Activated CD4-positive, CD25-positive, alpha-beta regulatory T cell treated with anti-CD3 and anti-CD28 coated beads, Interleukin-2, amount 50 U/mL, for 24 hours (primary cell): ENCODE results near the gene PDGFC.

ENCODE experiments used
- ATAC-seq, 2 donors: fragments of 150-1000 bp; cut with Tn5 transposase; one replicate each; pipeline ENCODE4 v1.10.0; 2021; ENCODE audit warnings: mild to moderate bottlenecking in 1 of 2, moderate library complexity in 1 of 2

The PDGFC gene

DNA sequence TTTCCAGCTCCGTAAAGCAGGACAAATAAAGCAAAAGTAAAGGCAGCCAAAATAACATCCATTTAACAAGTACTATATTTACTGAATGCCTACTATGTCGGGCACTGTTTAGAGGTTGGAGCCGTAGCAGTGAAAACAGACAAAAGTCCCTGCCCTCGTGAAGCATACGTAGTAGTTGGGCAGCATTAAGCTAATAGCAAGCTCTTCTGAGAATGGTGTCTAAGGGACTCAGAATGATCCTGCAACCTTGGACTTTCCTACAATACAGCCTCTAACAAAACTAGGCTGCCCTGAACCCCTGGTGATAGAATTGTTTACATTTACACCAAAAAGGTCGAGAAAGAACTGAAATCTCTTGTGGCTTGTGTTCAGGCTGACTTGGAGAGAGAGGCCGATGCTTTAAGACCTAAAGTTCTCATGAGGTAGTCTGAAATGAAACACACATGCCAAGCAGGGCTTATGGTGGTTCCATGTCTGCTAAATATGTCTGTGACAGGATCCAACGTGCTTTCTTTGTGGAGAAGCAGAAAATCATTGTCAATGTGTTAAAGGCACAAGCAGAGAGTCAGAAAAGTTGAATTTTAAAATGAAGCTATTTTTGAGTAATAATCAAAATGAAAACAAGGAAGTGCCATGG lies 898 bp upstream of the PDGFC start:
- no peak for ATAC-seq

DNA sequence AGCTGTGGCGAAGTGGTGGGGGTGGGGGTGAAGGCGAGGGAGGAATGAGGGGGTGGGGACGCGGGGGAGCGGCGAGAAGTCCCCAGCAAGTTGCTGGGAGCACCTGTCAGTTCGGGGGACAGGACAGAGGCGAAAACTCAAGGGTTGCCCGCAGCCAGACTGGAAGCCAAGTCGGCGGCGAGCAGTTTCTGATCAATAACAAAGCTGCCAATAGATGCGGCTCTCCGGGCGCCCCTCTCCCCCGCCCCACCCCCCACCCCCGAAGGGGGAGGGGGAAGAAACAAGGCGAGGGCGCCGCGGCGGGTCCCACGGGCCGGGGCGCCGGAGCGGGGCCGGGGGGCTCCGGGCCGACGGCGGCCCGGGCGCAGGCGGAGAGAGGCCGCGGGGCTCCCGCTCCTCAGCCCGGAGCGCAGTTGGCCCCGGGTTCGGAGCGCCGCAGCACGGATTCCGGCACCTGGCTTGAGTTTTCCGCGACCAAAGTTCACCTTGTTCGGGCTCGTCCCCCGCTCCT lies 379 bp downstream of the PDGFC start:
- ATAC-seq: no peak

DNA sequence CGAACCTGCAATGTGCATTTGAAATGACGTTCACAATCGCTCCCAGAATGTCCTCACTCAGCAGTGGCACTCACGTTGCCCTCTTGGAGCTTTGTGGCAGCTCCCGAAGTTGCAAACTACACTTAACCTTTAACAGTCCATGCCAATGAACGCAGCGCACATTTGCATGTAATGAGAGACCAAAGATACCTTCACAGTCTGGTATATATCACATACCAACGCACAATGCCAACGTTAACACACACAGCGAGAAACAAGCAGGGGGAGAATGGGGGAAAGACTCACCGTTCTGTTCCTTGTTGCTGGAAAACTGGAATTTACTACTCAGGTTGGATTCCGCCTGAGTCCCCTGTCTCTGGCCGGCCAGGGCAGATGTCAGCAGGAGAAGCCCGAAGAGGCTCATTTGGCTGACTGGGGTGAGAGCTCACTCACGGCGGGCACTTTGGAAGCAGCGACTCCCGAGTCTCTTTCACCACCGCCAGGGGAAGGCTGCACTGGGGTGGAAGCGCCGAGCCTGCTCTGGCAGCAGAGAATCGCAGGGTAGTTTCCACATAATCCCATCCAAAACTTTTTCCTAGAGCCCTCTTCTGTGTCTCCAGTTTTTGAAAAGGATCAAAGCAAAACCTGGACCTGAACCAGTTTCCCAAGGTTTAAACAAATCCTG lies 966 bp downstream of the PDGFC start:
- ATAC-seq: peak in 1 of 2 donors; percentile 17

DNA sequence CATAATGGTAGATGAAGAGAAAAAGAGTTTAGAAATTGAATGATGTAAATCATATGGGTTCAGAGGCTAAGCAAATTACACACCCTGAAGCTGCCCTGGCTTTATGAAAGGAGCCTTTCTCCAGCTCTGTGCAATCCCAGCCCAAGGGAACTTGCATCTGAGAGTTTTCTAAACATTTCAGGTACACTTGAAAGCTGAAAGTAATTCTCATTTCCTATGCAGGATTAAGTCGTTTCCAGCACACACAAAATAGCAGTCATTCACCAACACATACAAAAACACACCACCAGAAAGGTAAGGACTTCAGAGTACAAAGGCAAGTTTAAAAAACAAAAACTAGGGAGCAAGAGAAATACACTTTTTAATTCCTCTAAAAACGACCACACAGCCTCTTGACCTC lies 1.7 kb downstream of the PDGFC start:
- no peak for ATAC-seq

DNA sequence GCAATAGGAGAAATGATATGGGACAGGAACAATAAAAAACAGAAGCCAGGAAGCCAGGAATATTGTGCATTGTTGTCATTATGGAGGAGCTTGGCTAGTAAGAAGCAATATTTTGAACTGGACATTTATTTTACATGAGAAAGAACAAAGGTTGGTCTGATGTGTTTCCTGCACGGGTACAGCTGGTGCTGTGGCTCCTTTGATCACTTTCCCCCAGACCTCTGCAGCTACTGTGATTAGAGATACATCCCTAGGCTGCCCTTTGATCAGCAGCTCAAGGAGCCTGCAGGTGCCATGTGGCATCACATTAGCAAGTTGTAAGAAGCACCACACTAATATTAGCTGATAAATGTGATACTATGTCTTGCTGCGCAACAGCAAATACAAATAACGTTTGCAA lies 2.5 kb downstream of the PDGFC start:
- no peak for ATAC-seq

DNA sequence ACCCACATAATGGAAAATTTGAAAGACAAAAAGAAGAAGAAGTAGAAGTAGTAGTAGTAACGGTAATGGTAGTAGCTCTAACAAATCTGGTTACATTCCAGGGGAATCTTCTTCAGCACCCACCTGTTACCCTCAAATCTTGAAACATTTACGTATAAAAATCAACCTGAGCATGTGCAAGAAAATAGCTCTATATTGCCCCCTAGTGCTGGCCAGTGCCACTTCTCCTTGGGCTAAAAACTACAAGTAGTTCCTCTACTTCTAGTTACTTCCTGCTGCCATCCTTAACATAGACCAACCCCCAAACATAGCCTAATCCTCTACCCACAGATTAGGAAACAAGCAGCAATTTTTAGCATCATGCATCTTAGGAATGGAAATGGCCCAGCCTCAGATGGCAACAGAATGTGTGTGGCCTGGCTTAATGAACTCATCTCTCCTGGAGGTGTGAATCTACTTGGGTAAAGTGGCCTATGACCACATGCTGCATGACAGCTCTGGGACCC lies 3.1 kb downstream of the PDGFC start:
- no peak for ATAC-seq

DNA sequence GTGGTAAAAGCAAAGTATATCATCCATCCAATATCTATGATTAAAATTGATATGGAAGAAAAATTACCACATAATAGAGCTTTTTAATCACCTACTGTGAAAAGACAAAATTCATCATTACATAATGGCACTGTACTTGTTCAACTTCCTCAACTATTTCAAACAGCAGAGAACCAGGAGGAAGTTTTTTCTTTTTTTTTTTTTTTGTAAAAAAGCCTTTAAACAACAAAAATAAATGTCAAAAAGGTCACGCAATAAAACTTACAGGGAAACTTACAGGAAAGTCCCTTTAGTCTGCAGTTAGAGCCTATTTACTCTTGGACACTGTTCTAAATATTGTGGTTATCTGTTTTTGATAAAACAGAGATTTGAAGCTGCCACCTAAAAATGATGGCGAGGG lies 4.8 kb downstream of the PDGFC start:
- ATAC-seq: no peak

DNA sequence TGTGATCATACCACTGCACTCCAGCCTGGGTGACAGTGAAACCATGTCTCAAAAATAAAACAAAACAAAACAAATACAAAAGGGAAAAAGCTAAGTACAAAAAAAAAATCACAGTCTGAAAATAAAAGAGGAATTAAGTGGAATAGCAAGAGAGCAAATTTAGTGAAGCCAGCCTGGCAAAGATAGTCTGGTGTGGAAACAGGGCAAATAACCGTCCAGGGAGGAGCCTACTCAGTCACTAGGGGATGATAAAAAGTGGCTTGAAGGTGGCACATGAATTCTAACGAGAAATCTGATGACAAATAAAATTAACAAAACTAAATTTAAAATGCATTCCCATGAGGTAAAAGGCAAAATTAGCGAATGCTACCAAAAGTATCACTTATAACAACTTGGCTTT lies 8.2 kb downstream of the PDGFC start:
- no peak for ATAC-seq

DNA sequence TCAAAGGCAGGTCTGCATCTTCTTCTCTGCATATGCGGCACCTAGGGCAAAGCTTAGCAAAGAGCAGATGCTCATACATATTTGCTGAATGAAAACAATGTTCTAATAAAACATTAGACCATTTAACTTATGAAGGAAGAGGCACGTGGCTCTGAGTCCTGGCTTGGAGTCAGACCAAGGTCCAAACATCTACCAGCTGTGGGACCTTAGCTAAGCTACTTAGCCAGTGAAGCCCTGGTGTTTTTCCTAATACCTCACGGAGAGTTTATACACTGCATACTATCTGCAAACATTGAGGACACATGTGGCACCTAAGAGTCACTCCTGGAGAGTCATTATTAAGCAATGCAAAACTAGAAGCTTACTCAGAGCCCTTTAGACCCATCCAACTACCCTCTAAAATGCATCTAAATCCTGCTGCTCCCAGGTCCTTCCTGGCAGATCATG lies 9.0 kb downstream of the PDGFC start:
- no peak for ATAC-seq

DNA sequence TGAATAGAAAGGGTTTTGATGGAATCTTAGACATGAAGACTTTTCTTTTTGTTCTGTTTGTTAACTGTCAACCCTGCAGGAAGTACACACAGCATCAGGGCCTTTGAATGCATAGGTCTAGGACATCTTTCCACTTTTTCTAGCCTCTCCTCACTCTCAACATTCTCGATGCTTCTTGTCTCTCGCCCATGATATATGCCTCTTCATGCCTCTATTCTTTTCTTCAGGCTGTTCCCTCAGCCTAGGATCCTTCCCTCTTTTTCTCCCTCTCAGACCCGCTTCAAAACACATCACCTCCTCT lies 9.6 kb downstream of the PDGFC start:
- ATAC-seq: no peak

DNA sequence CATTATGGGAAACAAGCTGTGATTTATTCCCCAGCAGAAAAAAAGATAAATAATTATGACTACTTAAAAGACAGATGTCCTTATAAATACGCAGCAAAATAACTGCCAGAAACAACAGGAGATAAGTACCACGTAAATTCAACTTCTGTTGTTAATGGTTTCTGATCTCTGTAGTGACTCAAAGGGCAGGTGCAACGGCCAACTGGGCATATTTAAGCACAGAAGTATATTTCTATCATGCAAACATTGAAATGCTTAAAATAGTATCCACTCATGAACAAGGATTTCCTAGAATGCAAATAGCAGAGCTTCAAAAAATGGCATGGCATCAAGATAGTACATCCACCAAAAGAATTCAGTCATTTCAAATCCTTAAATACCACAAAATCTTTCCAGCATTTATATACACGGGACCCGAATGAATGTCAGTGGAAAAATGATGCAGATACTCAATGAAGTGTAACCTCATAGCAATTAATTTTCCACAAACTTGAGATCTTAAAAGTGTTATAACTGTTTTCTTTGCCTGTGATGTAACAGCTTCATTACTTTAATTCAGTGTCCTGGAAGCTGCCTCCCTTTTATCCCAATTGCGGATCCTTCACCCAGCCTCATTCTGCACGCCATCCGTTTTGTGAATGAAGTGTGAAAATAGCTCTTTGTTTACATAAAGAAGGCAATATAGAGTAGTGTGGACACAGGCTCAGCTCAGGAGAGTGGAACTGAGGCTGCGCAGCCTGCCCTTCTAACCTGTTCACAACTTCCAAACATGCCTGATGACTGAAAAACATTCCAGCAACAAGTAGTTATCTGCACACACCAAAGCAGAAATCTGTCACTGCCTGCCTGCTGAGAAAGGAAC lies 10.2 kb downstream of the PDGFC start:
- ATAC-seq: no peak

DNA sequence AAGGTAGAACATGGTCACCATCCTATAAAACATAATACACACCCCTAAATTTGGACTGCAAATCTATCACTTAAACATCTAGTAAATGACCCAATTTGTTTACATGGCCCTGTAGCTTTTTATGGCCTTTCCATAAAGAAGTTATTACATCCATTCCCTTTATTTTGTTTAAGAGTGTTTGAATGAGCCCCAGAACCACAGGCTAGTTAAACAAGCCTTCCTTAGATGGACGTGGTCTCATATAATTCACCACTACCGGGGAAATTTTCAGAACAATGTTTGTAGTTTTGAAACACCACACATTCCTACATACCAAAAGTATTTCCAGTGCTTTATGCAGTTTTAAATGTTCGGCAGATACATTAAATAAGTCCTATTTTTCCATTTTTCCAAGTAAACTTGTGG lies 12.3 kb downstream of the PDGFC start:
- ATAC-seq: no peak

DNA sequence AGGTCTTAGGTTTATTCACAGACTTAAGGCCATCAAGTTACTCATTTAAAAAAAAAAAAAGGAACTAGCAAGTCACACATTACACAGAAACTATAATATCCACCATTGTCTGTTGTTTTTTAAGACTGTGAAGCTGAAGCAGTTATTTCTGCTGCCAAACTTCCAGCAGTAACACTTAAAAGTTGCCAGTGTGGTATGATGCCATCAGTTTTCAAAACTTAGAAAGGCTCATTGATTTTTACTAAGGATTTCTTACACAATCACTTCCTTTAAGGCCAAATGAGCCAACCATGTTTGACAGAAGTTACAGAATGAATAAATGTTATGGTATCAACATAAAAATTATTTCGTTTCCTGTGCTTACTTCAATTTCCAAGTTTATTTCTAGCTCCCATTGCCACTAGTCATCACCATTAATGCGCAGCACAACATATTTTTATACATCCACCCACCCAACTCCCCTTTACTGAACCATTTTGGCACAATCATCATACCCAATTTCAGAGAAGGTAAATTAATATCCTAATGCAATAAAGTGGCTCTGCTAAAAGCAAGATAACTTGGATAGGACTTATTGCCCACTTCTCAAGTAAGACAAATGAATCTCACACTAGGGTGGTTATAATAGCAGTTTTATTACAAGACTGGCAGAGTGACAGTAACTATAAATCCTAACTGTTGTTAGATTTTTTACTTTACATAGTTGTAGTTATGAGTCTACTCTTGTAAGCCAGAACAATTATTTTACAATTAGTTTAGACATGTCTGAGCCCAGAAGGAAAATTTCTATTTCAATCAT lies 13.1 kb downstream of the PDGFC start:
- no peak for ATAC-seq

DNA sequence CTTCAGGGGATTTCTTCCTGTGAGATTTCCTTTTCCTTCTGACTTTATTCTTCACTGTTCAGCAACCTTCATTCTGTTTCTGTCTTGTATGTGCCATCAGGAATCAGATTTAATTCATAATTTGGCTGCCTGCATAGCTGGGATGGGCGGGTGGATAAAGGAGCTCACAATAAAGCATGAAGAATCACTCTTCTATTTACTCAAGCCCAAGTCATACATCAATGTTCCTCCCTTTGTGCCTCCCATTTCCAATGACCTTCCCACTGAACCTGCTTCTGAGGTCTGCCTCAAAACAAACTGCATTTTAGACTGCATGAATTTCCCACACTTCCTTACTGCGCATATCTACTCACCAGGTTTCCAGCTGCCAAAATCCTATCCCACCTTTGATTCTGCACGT lies 14.0 kb downstream of the PDGFC start:
- ATAC-seq: no peak

DNA sequence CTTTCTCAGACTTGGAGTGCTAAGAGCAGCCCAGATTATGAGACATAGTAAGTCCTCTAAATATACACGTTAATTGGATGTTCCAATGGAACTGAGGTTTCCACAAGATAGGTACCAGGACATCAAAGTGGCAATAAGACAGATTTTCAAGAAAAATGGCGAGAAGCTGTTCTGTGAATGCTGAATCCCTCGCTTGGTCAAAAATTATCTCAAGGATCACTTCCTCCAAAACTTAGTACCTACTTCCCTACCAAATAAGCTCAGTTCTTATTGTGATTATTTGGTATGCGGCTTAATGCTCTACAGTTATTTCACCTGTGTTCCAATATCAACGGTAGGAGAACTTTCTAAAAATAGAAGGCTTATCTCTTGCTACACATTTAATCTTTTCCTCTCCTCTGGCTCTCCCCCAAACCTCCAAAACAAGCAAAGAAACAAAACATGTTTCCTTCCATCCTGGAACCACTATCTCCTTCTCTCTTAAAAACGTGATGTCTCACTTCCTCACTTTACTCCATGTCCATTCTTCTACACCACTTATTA lies 14.7 kb downstream of the PDGFC start:
- no peak for ATAC-seq

DNA sequence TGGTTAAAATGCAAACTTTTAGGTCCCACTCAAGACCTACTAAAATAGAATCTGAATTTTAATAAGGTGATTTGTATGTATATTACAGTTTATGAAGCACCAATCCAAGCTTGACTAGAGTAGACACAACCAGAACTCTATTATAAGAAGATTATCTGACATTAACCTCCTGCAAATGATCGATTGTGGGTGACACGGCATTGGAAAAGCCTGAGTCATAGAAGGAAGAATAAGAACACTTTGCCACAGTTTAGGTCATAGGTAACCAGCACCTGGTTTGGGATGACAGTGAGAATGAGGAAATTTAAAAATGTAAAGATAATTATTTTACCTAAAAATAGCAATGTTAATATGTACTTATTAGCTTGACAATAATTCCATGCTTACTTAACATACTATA lies 15.2 kb downstream of the PDGFC start:
- ATAC-seq: no peak

DNA sequence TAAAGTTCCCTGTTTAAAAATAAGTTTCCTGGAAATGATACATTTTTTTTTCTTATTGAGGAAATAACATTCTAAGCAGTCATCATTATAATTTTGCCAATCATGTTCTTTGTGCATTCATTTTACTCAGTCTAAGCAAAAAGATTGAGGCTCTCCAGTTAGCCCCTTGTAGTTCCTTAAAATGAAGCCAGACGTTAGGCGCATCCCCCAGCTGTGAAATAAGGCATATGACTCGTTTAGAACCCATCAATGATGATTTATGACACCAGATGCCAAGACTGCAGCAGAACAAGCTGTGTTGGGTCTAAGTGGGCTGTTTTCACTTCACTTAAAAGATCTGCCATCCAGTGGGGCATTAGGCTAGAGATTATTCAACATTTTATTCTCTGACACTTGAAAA lies 17.0 kb downstream of the PDGFC start:
- ATAC-seq: no peak

DNA sequence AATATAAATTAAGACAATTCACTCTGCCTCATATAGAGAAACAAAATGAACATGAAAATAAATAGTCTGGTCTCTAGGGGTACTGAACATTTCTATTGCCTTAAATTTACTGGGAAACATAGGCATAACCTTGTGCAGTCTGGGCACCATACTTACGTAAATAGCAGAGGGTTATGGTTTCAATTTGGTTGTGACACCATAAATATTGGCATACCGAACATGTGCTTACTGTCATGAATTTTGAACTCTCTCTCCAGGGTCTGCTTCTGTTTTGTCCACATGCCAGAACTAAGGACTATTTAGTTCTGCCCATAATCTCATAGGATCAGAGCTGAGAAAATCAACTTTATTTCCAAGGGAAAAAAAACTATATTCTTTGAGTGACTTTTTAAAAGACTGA lies 17.6 kb downstream of the PDGFC start:
- no peak for ATAC-seq

DNA sequence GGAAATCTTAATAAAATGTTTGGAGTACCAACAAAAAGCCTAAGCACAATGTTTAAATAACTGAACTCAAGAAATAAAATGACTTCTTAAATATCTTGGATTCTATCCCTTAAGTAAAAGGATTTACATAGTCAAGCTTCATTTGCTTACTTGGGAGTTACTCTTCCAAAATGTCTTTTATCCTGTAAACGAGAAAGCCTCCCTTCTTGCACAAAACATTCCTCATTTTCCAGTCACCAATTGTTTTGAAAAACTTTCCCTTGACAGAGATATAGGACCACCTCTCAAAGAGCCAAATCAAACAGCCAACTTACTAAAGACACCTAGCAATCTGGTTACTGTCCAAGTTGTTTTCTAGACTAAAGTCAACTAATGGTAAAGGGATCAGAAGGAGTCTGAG lies 18.6 kb downstream of the PDGFC start:
- no peak for ATAC-seq

DNA sequence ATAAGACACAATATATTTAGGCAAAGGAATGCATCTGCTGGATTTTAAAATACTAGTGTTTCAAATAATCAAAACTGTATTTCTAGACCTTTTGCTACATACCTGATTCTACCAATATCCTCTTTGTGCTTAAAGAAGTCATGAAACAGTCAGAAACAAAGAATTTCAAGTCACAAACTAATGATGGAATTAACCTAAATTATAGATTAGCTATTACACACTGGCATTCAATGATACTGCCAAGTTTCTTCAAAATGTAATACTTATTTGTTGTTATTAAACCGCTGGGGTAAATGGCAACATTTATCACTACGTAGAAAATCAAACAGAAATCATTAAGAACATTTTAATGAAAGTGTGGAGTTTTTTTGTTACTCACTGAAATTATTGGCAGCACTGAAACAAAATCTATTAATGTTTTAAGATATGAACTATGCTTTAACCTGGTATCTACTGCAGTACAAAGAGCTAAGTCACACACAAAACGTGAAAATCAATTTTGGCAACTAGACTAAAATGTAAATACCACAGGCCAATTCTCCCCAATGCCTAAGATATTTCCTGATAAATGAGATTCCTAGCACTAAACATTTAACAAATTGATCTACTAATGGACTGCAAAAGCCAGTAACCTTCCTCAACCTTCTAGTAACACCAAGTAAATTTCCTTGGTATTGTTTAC lies 19.4 kb downstream of the PDGFC start:
- ATAC-seq: no peak

DNA sequence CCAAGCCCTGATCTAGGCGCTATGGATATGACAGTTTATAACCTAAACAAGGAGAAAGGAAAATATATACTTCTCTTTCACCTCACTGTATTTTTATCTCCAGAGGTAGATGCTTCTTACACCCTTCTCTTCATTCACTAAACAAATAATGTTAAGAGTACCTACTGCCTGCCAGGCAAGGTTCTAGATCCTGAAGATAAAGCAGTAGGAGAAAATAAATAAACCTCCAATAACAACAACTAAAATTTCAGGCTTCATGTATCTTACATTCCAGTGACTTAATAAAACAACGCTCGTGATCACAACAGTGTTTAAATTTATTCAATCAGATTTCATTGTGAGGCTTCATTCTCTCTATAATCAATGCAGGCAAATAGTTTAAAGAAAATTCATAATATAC lies 20.7 kb downstream of the PDGFC start:
- ATAC-seq: no peak

DNA sequence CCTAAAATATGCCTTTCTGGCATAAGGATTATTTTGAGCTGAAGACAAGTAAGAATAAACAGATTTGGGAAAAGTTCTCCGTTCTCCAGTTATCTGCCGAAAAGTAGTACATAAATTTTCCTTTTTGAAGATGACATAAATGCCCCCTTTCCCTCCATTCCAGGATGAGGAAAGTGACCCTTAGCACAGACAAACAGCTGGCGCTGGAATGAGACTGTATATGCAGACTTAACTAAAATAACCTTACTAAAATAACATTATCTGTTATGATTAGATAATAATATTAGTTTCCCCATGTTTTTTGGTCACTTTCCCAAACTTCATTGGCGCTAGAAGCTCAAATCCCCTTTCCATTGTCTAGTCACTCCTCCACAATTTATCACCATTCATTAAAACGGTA lies 21.5 kb downstream of the PDGFC start:
- ATAC-seq: no peak
